Measurements from ENCODE around the gene CR1. TPM values are rescaled to one million over a fixed set of nuclear protein-coding genes. Genes with fewer than 3 reads are reported as not detected.
"Not testable (repeated sequence)": the region's sequence is repeated elsewhere in the genome, so short reads cannot be mapped to it uniquely, and the experiment has no call there.

The CR1 gene
- total RNA-seq, 2 experiments from 2014 or later: not detected

- H3K4me1 Mint-ChIP-seq: peaks cover 7% of the 10 kb centered on the region
- peaks cover 37% of the 10 kb centered on the region for H3K27me3 Mint-ChIP-seq
- DNase-seq: no peak
- H3K4me3 Mint-ChIP-seq: no peak overlapping the region
- POLR2A ChIA-PET: no interaction called here
- CTCF ChIA-PET: no interaction called here
- H3K36me3 Mint-ChIP-seq (ENCODE audit: low read depth): no peaks in the 10 kb centered on the region
- H3K9me3 Mint-ChIP-seq: no peaks in the 10 kb centered on the region
- H3K27ac Mint-ChIP-seq: no peak overlapping the region
Observed at GRCh38 chr1:207646171-207646570, 150.2 kb downstream of the CR1 start.

DNA sequence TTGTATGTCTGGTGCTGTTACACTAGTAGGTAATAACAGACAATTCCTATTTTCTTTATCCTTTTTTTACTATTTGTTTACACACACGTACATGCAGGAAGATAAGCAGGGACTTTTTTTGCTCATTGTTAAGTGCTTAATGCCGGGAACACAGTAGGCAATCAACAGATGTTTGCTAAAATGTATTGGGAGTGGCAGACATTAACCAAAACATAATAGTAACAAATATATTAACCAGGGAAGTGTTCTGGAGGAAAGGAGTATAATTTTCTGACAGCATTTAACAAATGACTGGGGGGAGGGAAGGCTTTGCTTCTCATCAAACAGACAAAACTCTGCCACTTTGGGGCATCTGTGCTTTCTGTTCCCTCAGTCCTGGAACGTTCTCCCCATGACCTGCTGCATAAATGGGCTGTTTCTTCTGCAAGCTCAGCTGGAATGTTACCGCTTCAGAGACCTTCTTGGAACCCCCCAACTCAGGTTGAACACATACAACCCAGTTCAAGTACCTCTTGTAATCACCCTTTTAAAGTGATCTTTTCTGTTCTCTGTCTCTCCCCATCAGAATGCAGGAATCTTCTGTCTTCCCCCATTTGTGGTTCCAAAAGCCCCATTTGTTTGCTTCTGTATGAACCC, 151.1 kb downstream of the CR1 start:
- DNase-seq: no peak
- no peak overlapping the region for H3K27ac Mint-ChIP-seq
- H3K27me3 Mint-ChIP-seq: peaks cover 34% of the 10 kb centered on the region
- POLR2A ChIA-PET: no interaction called here
- CTCF ChIA-PET: no interaction called here
- H3K4me3 Mint-ChIP-seq: no peak overlapping the region
- H3K4me1 Mint-ChIP-seq: peaks cover 7% of the 10 kb centered on the region
- H3K36me3 Mint-ChIP-seq (ENCODE audit: low read depth): no peaks in the 10 kb centered on the region
- H3K9me3 Mint-ChIP-seq: no peaks in the 10 kb centered on the region

DNA sequence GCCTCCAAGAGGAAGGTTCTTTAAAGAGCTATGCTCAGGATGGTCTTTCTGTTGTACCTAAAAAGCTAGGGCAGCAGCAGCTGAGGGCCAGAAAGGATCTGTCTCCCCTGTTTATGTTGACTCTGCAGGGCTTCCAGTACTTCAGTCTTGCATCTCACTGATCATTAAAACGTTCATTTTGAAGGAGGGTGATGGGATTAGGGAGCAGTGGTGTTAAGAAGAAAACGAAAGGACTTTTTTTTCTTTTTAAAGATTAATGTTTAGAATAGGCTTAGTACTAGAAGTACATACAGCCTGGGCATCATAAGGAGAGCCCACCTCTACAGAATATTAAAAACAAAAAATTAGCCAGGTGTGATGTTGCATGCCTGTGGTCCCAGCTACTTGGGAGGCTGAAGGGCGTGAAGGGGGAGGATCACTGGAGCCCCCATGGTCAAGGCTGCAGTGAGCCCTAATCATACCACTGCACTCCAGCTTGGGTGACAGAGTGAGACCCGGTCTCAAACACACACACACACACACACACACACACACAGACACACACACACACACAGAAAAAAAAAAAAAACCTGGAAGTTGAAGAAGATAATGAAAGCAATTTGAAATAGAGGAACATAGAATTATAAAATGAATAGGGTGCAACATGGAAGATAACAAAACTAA, 151.8 kb downstream of the CR1 start:
- H3K27ac Mint-ChIP-seq: no peak overlapping the region
- H3K9me3 Mint-ChIP-seq: no peaks in the 10 kb centered on the region
- H3K36me3 Mint-ChIP-seq (ENCODE audit: low read depth): no peaks in the 10 kb centered on the region
- no peak overlapping the region for H3K4me3 Mint-ChIP-seq
- peaks cover 30% of the 10 kb centered on the region for H3K27me3 Mint-ChIP-seq
- H3K4me1 Mint-ChIP-seq: peaks cover 7% of the 10 kb centered on the region
- ChIA-PET POLR2A (no interaction called here), CTCF (no interaction called here)
- DNase-seq: no peak

- H3K27ac Mint-ChIP-seq: no peak overlapping the region
- no peaks in the 10 kb centered on the region for H3K36me3 Mint-ChIP-seq (ENCODE audit: low read depth)
- ChIA-PET POLR2A (no interaction called here), CTCF (no interaction called here)
- peaks cover 7% of the 10 kb centered on the region for H3K4me1 Mint-ChIP-seq
- H3K9me3 Mint-ChIP-seq: no peaks in the 10 kb centered on the region
- no peak for DNase-seq
- H3K27me3 Mint-ChIP-seq: peaks cover 27% of the 10 kb centered on the region
- no peak overlapping the region for H3K4me3 Mint-ChIP-seq
Observed at GRCh38 chr1:207648334-207649209, 152.6 kb downstream of the CR1 start.

DNA sequence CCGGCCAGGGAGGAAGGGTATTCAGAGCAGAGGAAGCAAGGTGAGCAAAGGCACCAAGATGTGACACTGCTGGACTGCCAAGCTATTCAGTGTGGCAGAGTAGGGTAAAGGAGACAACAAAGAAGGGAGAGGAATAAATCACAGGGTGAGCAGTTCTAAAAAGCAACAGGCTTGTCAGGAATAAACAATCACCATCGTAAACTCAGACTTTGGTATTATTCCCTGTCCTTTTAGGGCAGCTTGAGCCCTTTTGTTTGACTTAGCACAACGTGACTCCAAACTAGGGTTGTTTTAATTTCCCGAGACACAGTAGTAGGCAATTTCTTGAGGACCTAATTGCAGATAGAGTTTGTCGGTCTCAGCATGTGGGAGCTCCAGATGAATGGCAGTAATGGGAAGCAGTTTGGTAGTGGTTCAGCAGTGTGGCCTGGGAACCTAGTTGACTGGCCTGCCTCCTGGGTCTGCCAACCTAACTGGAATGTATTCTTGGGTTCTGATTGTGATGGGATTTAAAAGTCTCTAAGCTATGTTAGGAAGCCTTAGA, 153.3 kb downstream of the CR1 start:
- no peaks in the 10 kb centered on the region for H3K9me3 Mint-ChIP-seq
- peaks cover 5% of the 10 kb centered on the region for H3K4me1 Mint-ChIP-seq
- H3K4me3 Mint-ChIP-seq: no peak overlapping the region
- H3K27me3 Mint-ChIP-seq: peaks cover 24% of the 10 kb centered on the region
- H3K27ac Mint-ChIP-seq: no peak overlapping the region
- no peaks in the 10 kb centered on the region for H3K36me3 Mint-ChIP-seq (ENCODE audit: low read depth)
- ChIA-PET POLR2A (no interaction called here), CTCF (no interaction called here)
- DNase-seq: no peak

DNA sequence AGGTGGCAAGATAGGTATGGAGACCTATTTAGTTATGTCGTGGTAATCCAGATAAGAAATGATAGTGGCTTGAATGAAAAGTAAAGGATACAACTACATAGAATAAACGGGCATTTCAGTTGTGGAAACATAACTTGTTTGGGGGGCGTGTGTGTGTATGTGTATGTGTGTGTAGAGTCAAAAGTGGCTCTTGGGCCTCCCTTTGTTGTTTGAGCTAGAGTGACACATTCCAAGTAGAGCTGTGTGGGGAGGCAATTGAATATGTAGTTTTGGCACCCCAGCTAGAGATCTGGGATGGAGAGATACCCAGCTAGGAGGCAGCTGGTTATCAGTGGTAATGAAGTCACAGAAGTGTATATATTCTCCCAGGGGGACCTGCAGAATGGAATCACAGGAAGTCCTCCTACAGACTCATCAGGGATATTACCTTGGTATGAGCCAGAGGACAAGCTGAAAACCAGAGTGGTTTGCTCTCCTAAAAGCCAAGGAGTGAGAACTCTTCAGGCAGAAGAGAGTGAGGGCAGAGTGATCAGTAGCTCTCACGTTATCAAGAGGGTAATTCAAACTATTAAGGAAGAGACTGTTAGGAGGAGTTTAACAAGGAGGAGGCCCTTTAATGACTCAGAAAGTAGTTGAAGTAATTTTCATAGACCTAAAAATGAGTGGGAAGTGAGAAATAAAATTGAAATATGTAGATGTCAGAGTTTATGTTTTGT, 154.1 kb downstream of the CR1 start:
- Mint-ChIP-seq H3K27ac (no peak overlapping the region), H3K4me3 (no peak overlapping the region), H3K36me3 (ENCODE audit: low read depth) (no peaks in the 10 kb centered on the region), H3K4me1 (peaks cover 2% of the 10 kb centered on the region), H3K27me3 (peaks cover 21% of the 10 kb centered on the region), H3K9me3 (no peaks in the 10 kb centered on the region)
- ChIA-PET POLR2A (no interaction called here), CTCF (no interaction called here)
- DNase-seq: no peak

DNA sequence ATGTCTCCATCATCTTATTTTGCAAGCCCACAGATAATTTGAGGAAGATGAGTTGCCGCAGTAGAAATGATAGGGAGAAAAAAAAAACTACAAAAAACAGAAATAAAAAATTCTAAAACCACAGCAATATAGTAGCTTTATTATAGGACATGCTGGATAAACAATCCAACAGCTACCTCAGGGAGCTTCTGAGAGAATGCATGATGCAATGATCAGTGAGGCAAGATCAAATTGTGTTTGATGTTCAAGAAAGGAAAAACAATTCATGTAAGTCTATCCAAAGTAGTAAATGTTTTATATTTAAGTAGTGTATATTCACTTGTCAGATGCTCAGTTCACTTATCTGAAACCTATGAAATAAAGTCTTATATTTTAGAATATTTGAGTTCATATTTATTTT, 155.6 kb downstream of the CR1 start:
- H3K4me1 Mint-ChIP-seq: no peaks in the 10 kb centered on the region
- ChIA-PET POLR2A (no interaction called here), CTCF (interaction anchor here (1.6 kb wide), 1 partner anchor 31 kb away, joined by 6 read pairs; no protein-coding TSS in a partner anchor)
- H3K9me3 Mint-ChIP-seq: no peaks in the 10 kb centered on the region
- H3K27ac Mint-ChIP-seq: no peak overlapping the region
- H3K4me3 Mint-ChIP-seq: no peak overlapping the region
- H3K36me3 Mint-ChIP-seq (ENCODE audit: low read depth): no peaks in the 10 kb centered on the region
- H3K27me3 Mint-ChIP-seq: peaks cover 19% of the 10 kb centered on the region
- no peak for DNase-seq

- CTCF ChIA-PET: no interaction called here
- H3K4me1 Mint-ChIP-seq: no peaks in the 10 kb centered on the region
- DNase-seq: no peak
Observed at GRCh38 chr1:207654320-207654719, 158.4 kb downstream of the CR1 start.

GRCh38 chr1:207658408-207658807, 162.5 kb downstream of the CR1 start:
- H3K4me1 Mint-ChIP-seq: no peaks in the 10 kb centered on the region
- peaks cover 11% of the 10 kb centered on the region for H3K27me3 Mint-ChIP-seq
- H3K36me3 Mint-ChIP-seq (ENCODE audit: low read depth): no peaks in the 10 kb centered on the region
- CTCF ChIA-PET: no interaction called here
- no peaks in the 10 kb centered on the region for H3K9me3 Mint-ChIP-seq
- no peak overlapping the region for H3K27ac Mint-ChIP-seq
- H3K4me3 Mint-ChIP-seq: no peak overlapping the region
- DNase-seq: no peak
- POLR2A ChIA-PET: no interaction called here

More at GRCh38 chr1:207654320-207654719, 158.4 kb downstream of the CR1 start:
- Mint-ChIP-seq H3K4me3 (no peak overlapping the region), H3K27me3 (peaks cover 16% of the 10 kb centered on the region), H3K36me3 (ENCODE audit: low read depth) (no peaks in the 10 kb centered on the region), H3K27ac (no peak overlapping the region), H3K9me3 (no peaks in the 10 kb centered on the region)
- POLR2A ChIA-PET: no interaction called here

DNA sequence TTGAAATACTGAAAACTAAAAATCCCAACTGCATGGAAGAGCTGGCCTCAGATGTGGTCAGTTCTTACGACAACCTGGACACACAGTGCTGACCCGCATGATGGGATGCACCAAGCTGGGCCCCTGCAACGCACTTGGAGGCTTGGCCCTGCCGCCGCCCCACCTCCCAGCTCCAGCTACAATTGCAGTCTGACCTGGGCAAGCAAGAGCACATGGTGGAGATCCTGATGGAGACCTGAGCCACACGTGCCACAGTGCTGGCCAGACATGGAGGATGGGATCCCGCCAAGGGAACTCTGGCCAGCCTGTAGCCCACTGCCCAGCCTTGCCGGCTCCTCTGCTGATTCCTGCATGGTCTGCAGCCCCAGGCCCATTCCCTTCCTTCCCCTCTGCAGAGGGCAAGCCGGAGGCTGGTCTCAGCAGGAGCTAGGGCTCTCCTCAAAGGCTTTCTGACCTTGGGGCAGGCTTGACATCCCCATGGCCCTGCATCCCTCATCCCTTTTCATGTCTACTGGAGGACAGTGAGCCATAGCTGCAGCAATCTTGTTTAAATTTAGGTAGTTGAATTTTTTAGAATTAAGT, 163.0 kb downstream of the CR1 start:
- Mint-ChIP-seq H3K36me3 (ENCODE audit: low read depth) (no peaks in the 10 kb centered on the region), H3K27ac (no peak overlapping the region), H3K27me3 (peaks cover 15% of the 10 kb centered on the region), H3K9me3 (no peaks in the 10 kb centered on the region), H3K4me3 (no peak overlapping the region), H3K4me1 (no peaks in the 10 kb centered on the region)
- ChIA-PET POLR2A (no interaction called here), CTCF (no interaction called here)
- no peak for DNase-seq

DNA sequence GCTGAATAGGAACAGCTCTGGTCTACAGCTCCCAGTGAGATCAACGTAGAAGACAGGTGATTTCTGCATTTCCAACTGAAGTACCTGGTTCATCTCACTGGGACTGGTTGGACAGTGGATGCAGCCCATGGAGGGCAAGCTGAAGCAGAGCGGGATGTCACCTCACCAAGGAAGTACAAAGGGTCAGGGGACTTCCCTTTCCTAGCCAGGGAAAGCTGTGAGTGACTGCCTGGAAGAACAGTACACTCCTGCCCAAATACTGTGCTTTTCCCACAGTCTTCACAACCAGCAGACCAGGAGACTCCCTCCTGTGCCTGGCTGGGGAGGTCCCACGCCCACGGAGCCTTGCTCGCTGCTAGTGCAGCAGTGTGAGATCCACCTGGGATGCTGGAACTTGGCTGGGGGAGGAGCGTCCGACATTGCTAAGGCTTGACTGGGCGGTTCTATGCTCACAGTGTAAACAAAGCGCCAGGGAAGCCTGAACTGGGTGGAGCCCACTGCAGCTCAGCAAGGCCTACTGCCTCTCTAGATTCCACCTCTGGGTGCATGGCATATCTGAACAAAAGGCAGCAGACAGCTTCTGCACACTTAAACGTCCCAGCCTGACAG, 163.7 kb downstream of the CR1 start:
- DNase-seq: no peak
- CTCF ChIA-PET: no interaction called here

DNA sequence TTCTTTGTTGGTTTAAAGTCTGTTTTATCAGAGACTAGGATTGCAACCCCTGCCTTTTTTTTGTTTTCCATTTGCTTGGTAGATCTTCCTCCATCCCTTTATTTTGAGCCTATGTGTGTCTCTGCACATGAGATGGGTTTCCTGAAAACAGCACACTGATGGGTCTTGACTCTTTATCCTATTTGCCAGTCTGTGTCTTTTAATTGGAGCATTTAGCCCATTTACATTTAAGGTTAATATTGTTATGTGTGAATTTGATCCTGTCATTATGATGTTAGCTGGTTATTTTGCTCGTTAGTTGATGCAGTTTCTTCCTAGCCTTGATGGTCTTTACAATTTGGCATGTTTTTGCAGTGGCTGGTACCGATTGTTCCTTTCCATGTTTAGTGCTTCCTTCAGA, 165.5 kb downstream of the CR1 start:
- CTCF ChIA-PET; DNase-seq; H3K4me3 Mint-ChIP-seq; H3K36me3 Mint-ChIP-seq (ENCODE audit: low read depth); H3K9me3 Mint-ChIP-seq; H3K4me1 Mint-ChIP-seq; H3K27ac Mint-ChIP-seq; POLR2A ChIA-PET: not testable (repeated sequence)
- H3K27me3 Mint-ChIP-seq: peaks cover 21% of the 10 kb centered on the region

More for the DNA sequence above, 163.7 kb downstream of the CR1 start:
- H3K36me3 Mint-ChIP-seq (ENCODE audit: low read depth): no peaks in the 10 kb centered on the region
- no peaks in the 10 kb centered on the region for H3K4me1 Mint-ChIP-seq
- no peak overlapping the region for H3K27ac Mint-ChIP-seq
- no peak overlapping the region for H3K4me3 Mint-ChIP-seq
- POLR2A ChIA-PET: no interaction called here
- H3K9me3 Mint-ChIP-seq: no peaks in the 10 kb centered on the region
- peaks cover 15% of the 10 kb centered on the region for H3K27me3 Mint-ChIP-seq

Measured in activated CD4-positive, alpha-beta memory T cell treated with anti-CD3 and anti-CD28 coated beads, Interleukin-2, amount 10 ng/mL, durations not matched to agents 7 days and 5 days (primary cell).